Prostate gland (tissue), 2 donors: Measurements from ENCODE around the gene DGKZ. TPM values are rescaled to one million over a fixed set of nuclear protein-coding genes. Genes with fewer than 3 reads are reported as not detected.
"Not testable (repeated sequence)": the region's sequence is repeated elsewhere in the genome, so short reads cannot be mapped to it uniquely, and the experiment has no call there.

ENCODE experiments used
- DNase-seq: peaks from one replicate; pipeline ENCODE4 v3.0.0-alpha.2; 2019; ENCODE audit warnings: low spot score
- H3K27ac ChIP-seq, 2 donors: fragments of 200-600 bp; sonication (generic); 2 replicates each; pipeline ENCODE4 v1.5.1; 2017 to 2019
- H3K27me3 ChIP-seq: fragments of 200-600 bp; sonication (generic); replicated peaks from 2 replicates; pipeline ENCODE4 v1.5.1; 2019; ENCODE audit not compliant: insufficient read depth
- H3K36me3 ChIP-seq, 2 donors: fragments of 200-600 bp; sonication (generic); 1 replicate in 1 of 2; 2 replicates in 1 of 2; pipeline versions ENCODE4 v1.5.1 to v1.8.1; 2017 to 2019
- H3K4me1 ChIP-seq: fragments of 200-600 bp; sonication (generic); replicated peaks from 2 replicates; pipeline ENCODE4 v1.5.1; 2019
- H3K4me3 ChIP-seq, 2 donors: fragments of 200-600 bp; sonication (generic); 2 replicates each; pipeline ENCODE4 v1.5.1; 2017 to 2019
- H3K9me3 ChIP-seq: fragments of 200-600 bp; sonication (generic); 2 replicates; pipeline ENCODE4 v1.5.1; 2017
- POLR2A ChIP-seq: fragments of 450-650 bp; IDR thresholded peaks from one replicate; pipeline ENCODE4 v1.6.1; 2016; ENCODE audit warnings: antibody characterized with exemption, mild to moderate bottlenecking
- POLR2AphosphoS5 ChIP-seq: sonication (generic); formaldehyde crosslinking; IDR thresholded peaks from one replicate; pipeline ENCODE4 v1.6.1; 2017; ENCODE audit warnings: antibody characterized with exemption
- WGBS: methylation state at CpG from one replicate; pipeline ENCODE4 v1.1.5; 2018; 5-methylcytosine and 5-hydroxymethylcytosine counted together
- intact Hi-C: fragments of 100-400 bp; cut with DNase I; formaldehyde crosslinking; loops from one replicate; pipeline ENCODE4 v1.14.2; 2022
- total RNA-seq, 2 donors: library from RNA; depleted of rRNA; stranded (reverse); fragments of >200 nt; gene quantifications; one replicate each; pipeline ENCODE4 v1.1.0, GENCODE V29; 2016
- TF ChIP-seq, protein P1 (sequence below), 4 experiments: fragments of 200-600 bp in 2 of 4; fragments of 450-650 bp in 2 of 4; sonication (generic) in 2 of 4; IDR thresholded peaks; 1 replicate in 3 of 4; 2 replicates in 1 of 4; pipeline ENCODE4 v1.5.1; 2016 to 2019; ENCODE audit warnings: antibody characterized with exemption in 4 of 4, mild to moderate bottlenecking in 2 of 4, moderate library complexity in 2 of 4

DGKZ gene
- total RNA-seq, 2 donors from 2014 or later, result 53.6 to 95.0 TPM

DNA sequence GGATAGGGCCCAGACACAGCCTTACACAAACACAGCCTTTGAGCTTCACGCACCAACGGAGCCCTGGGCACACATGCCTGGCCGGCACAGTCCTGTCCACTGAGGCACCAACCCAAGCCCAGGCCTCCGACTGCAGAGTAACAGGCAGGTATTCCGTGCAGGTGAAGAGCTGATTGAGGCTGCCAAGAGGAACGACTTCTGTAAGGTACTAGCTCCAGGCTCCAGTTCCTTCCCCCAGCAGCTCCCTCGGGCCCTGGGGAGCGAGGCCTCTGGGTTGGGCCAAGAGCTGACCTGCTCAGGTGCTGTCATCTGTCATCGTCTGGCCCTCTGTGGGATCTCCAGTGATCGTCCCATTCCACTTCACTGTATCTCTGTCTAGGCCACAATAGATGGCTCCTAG is 31.0 kb downstream of the DGKZ start:
- intact Hi-C loops, result no loop called here
- H3K9me3 ChIP-seq, result no peaks in the 10 kb centered on the region
- H3K27me3 ChIP-seq, result no peaks in the 10 kb centered on the region
- H3K27ac ChIP-seq, result no peak overlapping the region
- peaks cover 7% of the 10 kb centered on the region for H3K4me1 ChIP-seq
- no peak for DNase-seq
- TF ChIP-seq POLR2A, result no peak
- TF ChIP-seq, protein P1, sequence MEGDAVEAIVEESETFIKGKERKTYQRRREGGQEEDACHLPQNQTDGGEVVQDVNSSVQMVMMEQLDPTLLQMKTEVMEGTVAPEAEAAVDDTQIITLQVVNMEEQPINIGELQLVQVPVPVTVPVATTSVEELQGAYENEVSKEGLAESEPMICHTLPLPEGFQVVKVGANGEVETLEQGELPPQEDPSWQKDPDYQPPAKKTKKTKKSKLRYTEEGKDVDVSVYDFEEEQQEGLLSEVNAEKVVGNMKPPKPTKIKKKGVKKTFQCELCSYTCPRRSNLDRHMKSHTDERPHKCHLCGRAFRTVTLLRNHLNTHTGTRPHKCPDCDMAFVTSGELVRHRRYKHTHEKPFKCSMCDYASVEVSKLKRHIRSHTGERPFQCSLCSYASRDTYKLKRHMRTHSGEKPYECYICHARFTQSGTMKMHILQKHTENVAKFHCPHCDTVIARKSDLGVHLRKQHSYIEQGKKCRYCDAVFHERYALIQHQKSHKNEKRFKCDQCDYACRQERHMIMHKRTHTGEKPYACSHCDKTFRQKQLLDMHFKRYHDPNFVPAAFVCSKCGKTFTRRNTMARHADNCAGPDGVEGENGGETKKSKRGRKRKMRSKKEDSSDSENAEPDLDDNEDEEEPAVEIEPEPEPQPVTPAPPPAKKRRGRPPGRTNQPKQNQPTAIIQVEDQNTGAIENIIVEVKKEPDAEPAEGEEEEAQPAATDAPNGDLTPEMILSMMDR (IDR thresholded peaks at IDR 0.05), result no peak
- no peak for TF ChIP-seq POLR2AphosphoS5
- 78% methylated on average over 10 of the region's 10 CpGs for WGBS
- H3K36me3 ChIP-seq, result peaks cover 4 to 13% of the 10 kb centered on the region in 2 donors
- H3K4me3 ChIP-seq, result no peak overlapping the region

DNA sequence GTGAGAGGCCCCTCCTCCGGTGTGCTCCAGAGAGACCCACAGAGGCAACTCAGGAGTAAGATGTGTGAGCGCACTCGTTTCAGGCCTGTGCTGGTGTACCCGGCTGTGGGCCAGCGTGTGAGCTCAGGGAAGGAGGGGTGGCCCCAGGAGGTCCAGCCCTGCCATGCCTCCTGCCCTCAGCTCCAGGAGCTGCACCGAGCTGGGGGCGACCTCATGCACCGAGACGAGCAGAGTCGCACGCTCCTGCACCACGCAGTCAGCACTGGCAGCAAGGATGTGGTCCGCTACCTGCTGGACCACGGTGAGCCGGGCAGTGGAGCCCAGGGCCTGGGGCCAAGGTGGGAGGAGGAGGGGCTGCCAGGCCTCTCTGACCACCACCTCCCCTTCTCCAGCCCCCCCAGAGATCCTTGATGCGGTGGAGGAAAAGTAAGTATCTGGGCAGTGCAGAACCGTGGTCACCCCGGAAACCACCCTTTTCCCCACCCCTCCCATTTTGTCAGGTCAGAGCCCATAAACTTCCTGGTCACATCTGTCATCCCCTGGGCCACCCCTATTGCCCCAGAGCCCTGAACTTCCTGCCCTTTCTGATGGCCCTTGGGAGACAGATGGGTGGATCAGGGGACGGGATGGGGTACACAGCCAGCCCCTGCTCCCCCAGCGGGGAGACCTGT is 31.7 kb downstream of the DGKZ start:
- WGBS, result 73% methylated on average over 20 of the region's 20 CpGs
- TF ChIP-seq POLR2A, result no peak
- no peak for TF ChIP-seq POLR2AphosphoS5
- TF ChIP-seq, protein P1 (IDR thresholded peaks at IDR 0.05), result no peak
- Histone ChIP-seq H3K36me3 (peaks cover 4 to 13% of the 10 kb centered on the region in 2 donors), H3K9me3 (no peaks in the 10 kb centered on the region), H3K27me3 (no peaks in the 10 kb centered on the region), H3K4me1 (peaks cover 7% of the 10 kb centered on the region), H3K27ac (peak overlapping the region in 1 of 2 donors; percentile 86), H3K4me3 (no peak overlapping the region)
- intact Hi-C loops, result no loop called here
- DNase-seq, result no peak

- intact Hi-C loops, H3K9me3 ChIP-seq, H3K36me3 ChIP-seq, DNase-seq, H3K27me3 ChIP-seq, H3K4me1 ChIP-seq: not testable (repeated sequence)
- 41% methylated on average over 24 of the region's 36 CpGs for WGBS
- Histone ChIP-seq H3K27ac (peak overlapping the region; percentile 84 to 86), H3K4me3 (peak overlapping the region in 1 of 2 donors; percentile 58)
- peak; percentile 35 for TF ChIP-seq POLR2A
Measured at GRCh38 chr11:46379482-46380293, 32.4 kb downstream of the DGKZ start.

DNA sequence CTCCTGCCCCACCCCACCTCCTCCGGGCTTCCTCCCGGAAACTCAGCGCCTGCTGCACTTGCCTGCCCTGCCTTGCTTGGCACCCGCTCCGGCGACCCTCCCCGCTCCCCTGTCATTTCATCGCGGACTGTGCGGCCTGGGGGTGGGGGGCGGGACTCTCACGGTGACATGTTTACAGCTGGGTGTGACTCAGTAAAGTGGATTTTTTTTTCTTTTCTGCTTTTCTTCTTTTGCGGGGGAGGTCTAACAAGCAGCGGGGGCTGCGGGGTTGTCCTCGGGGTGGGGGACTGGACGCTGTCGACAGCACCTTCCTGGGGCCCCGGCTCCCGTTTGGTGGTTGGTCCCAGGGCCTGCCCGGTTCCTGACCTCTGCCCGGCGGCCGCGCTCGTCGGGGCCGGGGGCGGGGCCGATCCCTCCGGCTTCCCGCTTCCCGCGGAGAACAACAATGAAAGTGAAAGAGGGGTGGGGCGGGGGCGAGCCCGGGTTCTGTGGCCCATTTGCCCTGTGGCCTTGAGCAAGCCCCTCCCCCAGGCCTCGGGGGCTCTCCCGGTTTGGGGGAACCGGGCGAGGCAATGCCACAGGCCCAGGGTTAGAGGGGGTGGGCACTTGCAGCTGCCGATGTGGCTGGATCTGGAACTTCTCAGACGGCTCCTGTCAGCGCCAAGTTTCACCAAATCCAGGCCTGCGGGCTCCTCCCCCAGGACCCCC is 33.2 kb downstream of the DGKZ start:
- Histone ChIP-seq H3K27me3 (no peaks in the 10 kb centered on the region), H3K27ac (peak overlapping the region; percentile 84 to 86), H3K4me3 (peak overlapping the region; percentile 54 to 58), H3K36me3 (no peaks in the 10 kb centered on the region), H3K4me1 (peaks cover 7% of the 10 kb centered on the region), H3K9me3 (no peaks in the 10 kb centered on the region)
- peak; percentile 57 for DNase-seq
- intact Hi-C loops, result no loop called here
- WGBS, result under 1% methylated on average over 45 of the region's 45 CpGs
- TF ChIP-seq POLR2A (peak; percentile 30), POLR2AphosphoS5 (no peak)

GRCh38 chr11:46381048-46381818 is 34.0 kb downstream of the DGKZ start, which contains the start of gene MDK:
Gene MDK (plus strand): TSS chr11:46381669. CDS start chr11:46382058, 389 bp downstream.
- H3K36me3 ChIP-seq, result no peaks in the 10 kb centered on the region
- H3K27me3 ChIP-seq, result no peaks in the 10 kb centered on the region
- H3K9me3 ChIP-seq, result no peaks in the 10 kb centered on the region
- intact Hi-C loops, result no loop called here
- H3K27ac ChIP-seq, result peak within 1 kb of the TSS; percentile 84 to 86
- 1% methylated on average over 34 of the region's 96 CpGs for WGBS
- TF ChIP-seq, protein P1 (IDR thresholded peaks at IDR 0.05), result no peak
- no peak for TF ChIP-seq POLR2A
- TF ChIP-seq POLR2AphosphoS5, result no peak
- DNase-seq, result no peak
- H3K4me1 ChIP-seq, result peaks cover 7% of the 10 kb centered on the region
- peak within 1 kb of the TSS; percentile 54 to 58 for H3K4me3 ChIP-seq
